Tibial artery (tissue), 4 donors: ENCODE measurements around the gene ZNF182.
"Not testable (repeated sequence)": the region's sequence is repeated elsewhere in the genome, so short reads cannot be mapped to it uniquely, and the experiment has no call there.

Source experiments
- DNase-seq, 2 donors: peaks; one replicate each; pipeline ENCODE4 v3.0.0-alpha.2; 2019
- H3K27ac ChIP-seq, 2 donors: fragments of 200-600 bp; sonication (generic) in 1 of 2; 1 replicate in 1 of 2; 2 replicates in 1 of 2; pipeline ENCODE4 v1.5.1; 2018 to 2019; ENCODE audit warnings: mild to moderate bottlenecking in 1 of 2
- H3K27me3 ChIP-seq, 2 donors: fragments of 200-600 bp; sonication (generic) in 1 of 2; one replicate each; pipeline versions ENCODE4 v1.5.1 to v1.6.0; 2016 to 2019
- H3K36me3 ChIP-seq, 3 donors: fragments of 200-600 bp; sonication (generic) in 2 of 3; one replicate each; pipeline ENCODE4 v1.5.1; 2016 to 2019; ENCODE audit warnings: mild to moderate bottlenecking in 2 of 3
- H3K4me1 ChIP-seq, 4 donors: fragments of 200-600 bp; sonication (generic) in 2 of 4; 1 replicate in 3 of 4; 2 replicates in 1 of 4; pipeline ENCODE4 v1.5.1; 2016 to 2019
- H3K4me3 ChIP-seq, 2 donors: fragments of 200-600 bp; sonication (generic) in 1 of 2; 1 replicate in 1 of 2; 2 replicates in 1 of 2; pipeline ENCODE4 v1.5.1; 2018 to 2019; ENCODE audit warnings: mild to moderate bottlenecking in 2 of 2
- H3K9me3 ChIP-seq, 3 donors: fragments of 200-600 bp; sonication (generic) in 1 of 3; one replicate each; pipeline ENCODE4 v1.5.1; 2016 to 2019
- CTCF ChIP-seq, 2 experiments: fragments of 200-600 bp in 1 of 2; fragments of 450-650 bp in 1 of 2; IDR thresholded peaks; one replicate each; pipeline ENCODE4 v1.5.1; 2017 to 2019; ENCODE audit warnings: antibody characterized with exemption in 2 of 2, mild to moderate bottlenecking in 1 of 2, moderate library complexity in 1 of 2
- intact Hi-C: fragments of 100-400 bp; cut with DNase I; formaldehyde crosslinking; loops from one replicate; pipeline ENCODE4 v1.15.0; 2023; ENCODE audit warnings: low total_unique reads

Gene ZNF182

GRCh38 chrX:48021026-48021900 lies 17.5 kb upstream of the ZNF182 start:
- Histone ChIP-seq H3K27me3 (no peaks in the 10 kb centered on the region), H3K4me1 (no peaks in the 10 kb centered on the region), H3K36me3 (no peaks in the 10 kb centered on the region), H3K27ac (peak overlapping the region; percentile 83 to 87), H3K4me3 (peak overlapping the region; percentile 54 to 57), H3K9me3 (peaks cover 0 to 6% (median 0%) of the 10 kb centered on the region in 3 donors)
- peak; percentile 56 to 82 for DNase-seq
- intact Hi-C loops: loop anchor here (10.0 kb wide), 1 partner anchor 186 kb away; the partner anchor contains the start of gene ZNF81
- TF ChIP-seq CTCF (IDR thresholded peaks at IDR 0.05): no peak

DNA sequence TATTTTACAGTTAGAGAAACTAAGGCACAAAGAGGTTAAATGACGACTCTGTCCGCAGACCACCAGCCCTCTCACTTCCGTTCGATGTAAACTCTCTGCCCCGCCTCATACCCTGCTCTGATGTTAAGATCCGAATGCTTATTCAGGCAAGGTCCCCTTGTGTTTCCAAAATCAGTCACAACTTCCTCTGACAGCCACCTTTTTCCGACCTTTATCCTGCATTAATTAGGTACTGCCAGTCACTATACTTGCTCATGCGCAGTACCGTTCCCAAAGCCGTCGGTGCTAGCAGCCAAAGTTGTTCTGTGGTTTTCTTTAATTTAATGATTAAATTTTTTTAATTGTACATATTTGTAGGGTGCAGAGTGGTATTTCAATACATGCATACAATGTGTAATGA lies 16.7 kb upstream of the ZNF182 start:
- intact Hi-C loops: loop anchor here (10.0 kb wide), 1 partner anchor 186 kb away; the partner anchor contains the start of gene ZNF81
- DNase-seq, H3K36me3 ChIP-seq, H3K9me3 ChIP-seq, H3K27me3 ChIP-seq, H3K4me1 ChIP-seq: not testable (repeated sequence)
- H3K4me3 ChIP-seq: peak overlapping the region; percentile 54 to 57
- H3K27ac ChIP-seq: peak overlapping the region in 1 of 2 donors; percentile 83

- H3K27me3 ChIP-seq, H3K36me3 ChIP-seq, H3K4me1 ChIP-seq, H3K9me3 ChIP-seq, H3K4me3 ChIP-seq, DNase-seq, H3K27ac ChIP-seq: not testable (repeated sequence)
- intact Hi-C loops: loop anchor here (10.0 kb wide), 1 partner anchor 185 kb away; the partner anchor contains the start of gene ZNF81
These were observed 16.1 kb upstream of the ZNF182 start for GRCh38 chrX:48019892-48020291.

DNA sequence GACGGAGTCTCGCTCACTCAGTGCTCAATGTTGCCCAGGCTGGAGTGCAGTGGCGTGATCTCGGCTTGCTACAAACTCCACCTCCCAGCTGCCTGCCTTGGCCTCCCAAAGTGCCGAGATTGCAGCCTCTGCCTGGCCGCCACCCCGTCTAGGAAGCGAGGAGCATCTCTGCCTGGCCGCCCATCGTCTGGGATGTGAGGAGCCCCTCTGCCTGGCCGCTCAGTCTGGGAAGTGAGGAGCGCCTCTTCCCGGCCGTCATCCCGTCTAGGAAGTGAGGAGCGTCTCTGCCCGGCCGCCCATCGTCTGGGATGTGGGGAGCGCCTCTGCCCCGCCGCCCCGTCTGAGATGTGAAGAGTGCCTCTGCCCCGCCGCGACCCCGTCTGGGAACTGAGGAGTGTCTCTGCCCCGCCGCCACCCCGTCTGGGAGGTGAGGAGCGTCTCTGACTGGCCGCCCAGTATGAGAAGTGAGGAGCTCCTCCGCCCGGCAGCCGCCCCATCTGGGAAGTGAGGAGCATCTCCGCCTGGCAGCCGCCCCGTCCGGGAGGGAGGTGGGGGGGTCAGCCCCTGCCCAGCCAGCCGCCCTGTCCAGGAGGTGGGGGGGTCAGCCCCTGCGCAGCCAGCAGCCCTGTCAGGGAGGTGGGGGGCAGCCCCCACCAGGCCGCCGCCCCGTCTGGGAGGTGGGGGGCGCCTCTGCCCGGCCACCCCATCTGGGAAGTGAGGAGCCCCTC lies 13.0 kb upstream of the ZNF182 start:
- H3K36me3 ChIP-seq, H3K4me1 ChIP-seq, DNase-seq, H3K27me3 ChIP-seq, H3K27ac ChIP-seq, intact Hi-C loops, H3K9me3 ChIP-seq, H3K4me3 ChIP-seq: not testable (repeated sequence)

DNA sequence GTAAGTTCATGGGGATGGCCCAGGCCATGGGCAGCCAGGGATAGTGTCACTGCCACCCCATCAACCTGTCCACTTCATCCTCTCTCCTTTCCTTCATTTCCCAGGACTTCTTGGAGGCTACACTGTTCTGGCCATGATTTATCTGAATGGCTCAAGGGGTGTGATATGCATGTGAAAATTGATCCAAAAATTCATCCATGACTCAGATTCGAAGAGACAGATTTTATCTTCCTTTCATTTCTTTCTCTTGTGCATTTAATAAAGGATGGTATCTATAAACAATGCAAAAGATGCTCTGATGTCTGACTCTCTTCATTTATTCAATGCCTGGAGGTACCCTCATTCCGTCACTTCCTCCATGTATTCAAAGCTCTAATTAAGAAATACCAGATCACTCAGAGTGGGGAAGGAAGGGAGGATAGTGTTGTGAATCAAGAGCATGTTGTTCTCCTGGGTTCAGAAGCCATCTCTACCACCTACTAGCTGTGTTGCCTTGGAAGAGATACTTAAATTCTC lies 5.7 kb upstream of the ZNF182 start:
- H3K36me3 ChIP-seq, intact Hi-C loops, H3K4me3 ChIP-seq, DNase-seq, H3K4me1 ChIP-seq, H3K9me3 ChIP-seq, H3K27me3 ChIP-seq, H3K27ac ChIP-seq: not testable (repeated sequence)

- H3K4me3 ChIP-seq, DNase-seq, H3K9me3 ChIP-seq, H3K27me3 ChIP-seq, H3K27ac ChIP-seq, H3K36me3 ChIP-seq, intact Hi-C loops: not testable (repeated sequence)
- H3K4me1 ChIP-seq: peaks cover 0 to 12% (median 0%) of the 10 kb centered on the region in 4 donors
These were observed 2.9 kb upstream of the ZNF182 start, which contains the start of gene SPACA5 for GRCh38 chrX:48006688-48007087. TSS of gene SPACA5 (plus strand) at chrX:48006988. CDS start at chrX:48007803, 815 bp downstream.

- no peak for DNase-seq
- Histone ChIP-seq H3K4me3 (peak overlapping the region; percentile 63 to 66), H3K4me1 (peaks cover 0 to 12% (median 0%) of the 10 kb centered on the region in 4 donors)
These were observed 427 bp downstream of the ZNF182 start for GRCh38 chrX:48003367-48003757.

More at GRCh38 chrX:48003367-48003757, 427 bp downstream of the ZNF182 start:
- Histone ChIP-seq H3K36me3 (no peaks in the 10 kb centered on the region), H3K27me3 (no peaks in the 10 kb centered on the region), H3K27ac (peak overlapping the region; percentile 72 to 74), H3K9me3 (no peaks in the 10 kb centered on the region)
- intact Hi-C loops: no loop called here
- no peak for TF ChIP-seq CTCF (IDR thresholded peaks at IDR 0.05)
